Upper lobe of left lung (tissue), 4 donors: ENCODE measurements around the gene ABHD15.
A peak's percentile ranks its signal among the peaks of the same experiment; 100 is the strongest.

Source experiments
- POLR2A ChIP-seq, 4 donors: fragments of 450-650 bp; IDR thresholded peaks; one replicate each; pipeline ENCODE4 v1.5.1; 2016 to 2017; ENCODE audit warnings: antibody characterized with exemption in 4 of 4, mild to moderate bottlenecking in 2 of 4
- TF ChIP-seq, protein P1 (sequence below), 6 experiments: fragments of 450-650 bp in 4 of 6; fragments of 200-600 bp in 2 of 6; sonication (generic) in 2 of 6; IDR thresholded peaks; one replicate each; pipeline ENCODE4 v1.5.1; 2016 to 2019; ENCODE audit warnings: antibody characterized with exemption in 6 of 6

- TF ChIP-seq, protein P1, sequence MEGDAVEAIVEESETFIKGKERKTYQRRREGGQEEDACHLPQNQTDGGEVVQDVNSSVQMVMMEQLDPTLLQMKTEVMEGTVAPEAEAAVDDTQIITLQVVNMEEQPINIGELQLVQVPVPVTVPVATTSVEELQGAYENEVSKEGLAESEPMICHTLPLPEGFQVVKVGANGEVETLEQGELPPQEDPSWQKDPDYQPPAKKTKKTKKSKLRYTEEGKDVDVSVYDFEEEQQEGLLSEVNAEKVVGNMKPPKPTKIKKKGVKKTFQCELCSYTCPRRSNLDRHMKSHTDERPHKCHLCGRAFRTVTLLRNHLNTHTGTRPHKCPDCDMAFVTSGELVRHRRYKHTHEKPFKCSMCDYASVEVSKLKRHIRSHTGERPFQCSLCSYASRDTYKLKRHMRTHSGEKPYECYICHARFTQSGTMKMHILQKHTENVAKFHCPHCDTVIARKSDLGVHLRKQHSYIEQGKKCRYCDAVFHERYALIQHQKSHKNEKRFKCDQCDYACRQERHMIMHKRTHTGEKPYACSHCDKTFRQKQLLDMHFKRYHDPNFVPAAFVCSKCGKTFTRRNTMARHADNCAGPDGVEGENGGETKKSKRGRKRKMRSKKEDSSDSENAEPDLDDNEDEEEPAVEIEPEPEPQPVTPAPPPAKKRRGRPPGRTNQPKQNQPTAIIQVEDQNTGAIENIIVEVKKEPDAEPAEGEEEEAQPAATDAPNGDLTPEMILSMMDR (IDR thresholded peaks at IDR 0.05): no peak
- TF ChIP-seq POLR2A (IDR thresholded peaks at IDR 0.05): peak in 1 of 4 donors; percentile 26
Observed at GRCh38 chr17:29588017-29588561, 21.3 kb upstream of the ABHD15 start.
